Transverse colon (tissue), 4 donors: Measurements from ENCODE around the gene MARS1.

Experiments used
- EP300 ChIP-seq: sonication (generic); formaldehyde crosslinking; IDR thresholded peaks from one replicate; pipeline ENCODE4 v1.6.1; 2017; ENCODE audit warnings: antibody characterized with exemption, low read depth
- POLR2A ChIP-seq: fragments of 450-650 bp; IDR thresholded peaks from one replicate; pipeline ENCODE4 v1.6.1; 2016; ENCODE audit warnings: antibody characterized with exemption, mild to moderate bottlenecking, moderate library complexity
- POLR2AphosphoS5 ChIP-seq, 3 donors: sonication (generic); formaldehyde crosslinking; IDR thresholded peaks; one replicate each; pipeline ENCODE4 v1.6.1; 2016; ENCODE audit warnings: antibody characterized with exemption in 3 of 3
- TF ChIP-seq, protein P1 (sequence below), 5 experiments: fragments of 200-600 bp in 3 of 5; fragments of 450-650 bp in 2 of 5; sonication (generic) in 3 of 5; IDR thresholded peaks; 1 replicate in 2 of 5; 2 replicates in 3 of 5; pipeline ENCODE4 v1.5.1; 2016 to 2017; ENCODE audit warnings: antibody characterized with exemption in 5 of 5, inconsistent platforms in 3 of 5, mild to moderate bottlenecking in 2 of 5, moderate library complexity in 1 of 5

DNA sequence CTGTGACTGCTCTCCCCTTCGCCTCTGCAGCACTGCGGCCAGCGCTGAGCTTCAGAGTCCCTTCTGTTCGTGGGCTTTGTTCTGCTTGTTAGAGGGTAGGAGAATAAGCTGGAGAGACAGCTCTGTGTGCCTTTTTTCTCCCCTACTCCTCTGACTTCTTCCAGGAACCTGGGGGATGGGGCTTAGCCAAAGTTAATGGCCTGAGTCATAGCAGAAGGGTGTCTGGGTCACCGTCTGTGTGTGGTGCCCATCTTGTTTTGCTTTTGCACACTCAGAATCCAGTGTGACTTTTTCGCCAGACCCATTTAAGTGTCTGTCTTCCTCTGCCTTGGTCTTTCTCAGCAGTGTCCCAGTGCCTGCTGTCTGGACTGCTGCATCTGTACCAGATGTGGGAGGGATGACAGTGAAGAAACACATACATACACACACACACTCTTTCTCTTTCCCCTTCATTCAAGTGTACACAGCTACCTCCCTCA is 65.0 kb downstream of the MARS1 start:
- TF ChIP-seq POLR2AphosphoS5 (IDR thresholded peaks at IDR 0.05) (no peak), EP300 (no peak), POLR2A (no peak)
- TF ChIP-seq, protein P1, sequence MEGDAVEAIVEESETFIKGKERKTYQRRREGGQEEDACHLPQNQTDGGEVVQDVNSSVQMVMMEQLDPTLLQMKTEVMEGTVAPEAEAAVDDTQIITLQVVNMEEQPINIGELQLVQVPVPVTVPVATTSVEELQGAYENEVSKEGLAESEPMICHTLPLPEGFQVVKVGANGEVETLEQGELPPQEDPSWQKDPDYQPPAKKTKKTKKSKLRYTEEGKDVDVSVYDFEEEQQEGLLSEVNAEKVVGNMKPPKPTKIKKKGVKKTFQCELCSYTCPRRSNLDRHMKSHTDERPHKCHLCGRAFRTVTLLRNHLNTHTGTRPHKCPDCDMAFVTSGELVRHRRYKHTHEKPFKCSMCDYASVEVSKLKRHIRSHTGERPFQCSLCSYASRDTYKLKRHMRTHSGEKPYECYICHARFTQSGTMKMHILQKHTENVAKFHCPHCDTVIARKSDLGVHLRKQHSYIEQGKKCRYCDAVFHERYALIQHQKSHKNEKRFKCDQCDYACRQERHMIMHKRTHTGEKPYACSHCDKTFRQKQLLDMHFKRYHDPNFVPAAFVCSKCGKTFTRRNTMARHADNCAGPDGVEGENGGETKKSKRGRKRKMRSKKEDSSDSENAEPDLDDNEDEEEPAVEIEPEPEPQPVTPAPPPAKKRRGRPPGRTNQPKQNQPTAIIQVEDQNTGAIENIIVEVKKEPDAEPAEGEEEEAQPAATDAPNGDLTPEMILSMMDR (IDR thresholded peaks at IDR 0.05) = no peak
